H9 (cell line): Measurements from ENCODE around the gene PNRC1. TPM values are rescaled to one million over a fixed set of nuclear protein-coding genes. Genes with fewer than 3 reads are reported as not detected.

Experiments used
- DNase-seq: peaks from one replicate; pipeline ENCODE4 v3.0.0-alpha.2; 2017
- H2AFZ ChIP-seq: one replicate; pipeline ENCODE4 v1.6.1; 2013; ENCODE audit warnings: mild to moderate bottlenecking, low read length, control low read depth, moderate library complexity
- H2AK5ac ChIP-seq: 2 replicates; pipeline ENCODE4 v1.6.1; 2013; ENCODE audit warnings: low read length, control low read depth, mixed read lengths; ENCODE audit not compliant: insufficient read length
- H2BK120ac ChIP-seq: one replicate; pipeline ENCODE4 v1.6.1; 2013; ENCODE audit warnings: low read depth, mild to moderate bottlenecking, low read length, control low read depth, inconsistent platforms; ENCODE audit not compliant: poor library complexity, severe bottlenecking
- H2BK12ac ChIP-seq: 2 replicates; pipeline ENCODE4 v1.6.1; 2013; ENCODE audit warnings: low read length, control low read depth, mixed read lengths, low read depth; ENCODE audit not compliant: insufficient read length
- H2BK15ac ChIP-seq: 2 replicates; pipeline ENCODE4 v1.6.1; 2013; ENCODE audit warnings: low read depth, low read length, control low read depth
- H2BK20ac ChIP-seq: one replicate; pipeline ENCODE4 v1.6.1; 2013; ENCODE audit warnings: low read depth, mild to moderate bottlenecking, low read length, control low read depth, inconsistent platforms; ENCODE audit not compliant: poor library complexity, severe bottlenecking
- H2BK5ac ChIP-seq: 2 replicates; pipeline ENCODE4 v1.6.1; 2013; ENCODE audit warnings: low read length, control low read depth, mixed read lengths; ENCODE audit not compliant: insufficient read length
- H3K14ac ChIP-seq: 2 replicates; pipeline ENCODE4 v1.6.1; 2013; ENCODE audit warnings: low read length, control low read depth; ENCODE audit not compliant: insufficient read depth
- H3K18ac ChIP-seq: 2 replicates; pipeline ENCODE4 v1.6.1; 2013; ENCODE audit warnings: low read depth, mild to moderate bottlenecking, mixed read lengths, low read length, control low read depth; ENCODE audit not compliant: insufficient read length
- H3K23ac ChIP-seq: 2 replicates; pipeline ENCODE4 v1.6.1; 2013; ENCODE audit warnings: low read length, control low read depth, mixed read lengths, low read depth; ENCODE audit not compliant: insufficient read length
- H3K23me2 ChIP-seq: 2 replicates; pipeline ENCODE4 v1.6.1; 2013; ENCODE audit warnings: low read depth, mild to moderate bottlenecking, mixed read lengths, low read length, control low read depth; ENCODE audit not compliant: insufficient read length, poor library complexity, severe bottlenecking
- H3K27ac ChIP-seq: 2 replicates; pipeline ENCODE4 v1.5.1; 2013; ENCODE audit warnings: low read length, control low read depth, mixed read lengths, low read depth; ENCODE audit not compliant: insufficient read length
- H3K27me3 ChIP-seq: 2 replicates; pipeline ENCODE4 v1.6.1; 2013; ENCODE audit warnings: low read length, control low read depth, inconsistent platforms; ENCODE audit not compliant: insufficient read depth
- H3K4ac ChIP-seq: 2 replicates; pipeline ENCODE4 v1.6.1; 2013; ENCODE audit warnings: low read depth, mild to moderate bottlenecking, control low read depth, inconsistent platforms, low read length, moderate library complexity
- H3K4me1 ChIP-seq: 2 replicates; pipeline ENCODE4 v1.6.1; 2013; ENCODE audit warnings: low read length, control low read depth, inconsistent platforms; ENCODE audit not compliant: insufficient read depth
- H3K4me2 ChIP-seq: 2 replicates; pipeline ENCODE4 v1.6.1; 2013; ENCODE audit warnings: low read length, control low read depth, mixed read lengths; ENCODE audit not compliant: insufficient read length, insufficient read depth
- H3K56ac ChIP-seq: 2 replicates; pipeline ENCODE4 v1.6.1; 2013; ENCODE audit warnings: low read depth, mild to moderate bottlenecking, mixed read lengths, low read length, control low read depth; ENCODE audit not compliant: insufficient read length
- H3K79me1 ChIP-seq: 2 replicates; pipeline ENCODE4 v1.6.1; 2013; ENCODE audit warnings: low read depth, mild to moderate bottlenecking, moderate library complexity, low read length, control low read depth, inconsistent platforms; ENCODE audit not compliant: insufficient read depth, poor library complexity, severe bottlenecking
- H3K79me2 ChIP-seq: 2 replicates; pipeline ENCODE4 v1.6.1; 2013; ENCODE audit warnings: low read length, control low read depth, inconsistent platforms; ENCODE audit not compliant: insufficient read depth
- H3K9ac ChIP-seq: 2 replicates; pipeline ENCODE4 v1.6.1; 2013; ENCODE audit warnings: low read length, control low read depth, mixed read lengths; ENCODE audit not compliant: insufficient read length; ENCODE audit errors: extremely low read depth
- H3K9me3 ChIP-seq: one replicate; pipeline ENCODE4 v1.6.1; 2013; ENCODE audit warnings: low read depth, low read length, inconsistent platforms; ENCODE audit not compliant: control insufficient read depth
- H3T11ph ChIP-seq: one replicate; pipeline ENCODE4 v1.6.1; 2013; ENCODE audit warnings: mild to moderate bottlenecking, low read length, control low read depth, inconsistent platforms
- H4K20me1 ChIP-seq: one replicate; pipeline ENCODE4 v1.6.1; 2013; ENCODE audit not compliant: control insufficient read depth, insufficient read length, insufficient read depth
- H4K5ac ChIP-seq: 2 replicates; pipeline ENCODE4 v1.6.1; 2013; ENCODE audit warnings: low read depth, mild to moderate bottlenecking, mixed read lengths, low read length, control low read depth; ENCODE audit not compliant: insufficient read length
- H4K8ac ChIP-seq: replicated peaks from 2 replicates; pipeline ENCODE4 v1.6.1; 2013; ENCODE audit warnings: low read length, control low read depth, mixed read lengths, low read depth; ENCODE audit not compliant: insufficient read length
- H4K91ac ChIP-seq: 2 replicates; pipeline ENCODE4 v1.6.1; 2013; ENCODE audit warnings: low read depth, mild to moderate bottlenecking, moderate library complexity, mixed read lengths, low read length, control low read depth; ENCODE audit not compliant: insufficient read length
- H3K27ac Mint-ChIP-seq, 3 experiments: 2 replicates in 2 of 3; 3 replicates in 1 of 3; pipeline ENCODE4 v1.8.0; 2020 to 2021; ENCODE audit warnings: mixed read lengths in 3 of 3, mild to moderate bottlenecking in 1 of 3, moderate library complexity in 1 of 3
- H3K27me3 Mint-ChIP-seq: 2 replicates; pipeline ENCODE4 v1.8.0; 2021; ENCODE audit warnings: low read depth, mild to moderate bottlenecking, moderate library complexity, mixed read lengths
- H3K36me3 Mint-ChIP-seq, 3 experiments: 2 replicates in 2 of 3; 3 replicates in 1 of 3; pipeline ENCODE4 v1.8.0; 2020 to 2021; ENCODE audit warnings: low read depth in 3 of 3, mixed read lengths in 3 of 3; ENCODE audit not compliant: insufficient read depth in 1 of 3
- H3K4me1 Mint-ChIP-seq, 2 experiments: 2 replicates each; pipeline ENCODE4 v1.8.0; 2020; ENCODE audit warnings: mixed read lengths in 2 of 2
- H3K4me3 Mint-ChIP-seq, 2 experiments: 2 replicates in 1 of 2; 3 replicates in 1 of 2; pipeline ENCODE4 v1.8.0; 2020 to 2021; ENCODE audit warnings: mild to moderate bottlenecking in 2 of 2, mixed read lengths in 2 of 2, moderate library complexity in 1 of 2
- H3K9me3 Mint-ChIP-seq, 2 experiments: 2 replicates in 1 of 2; 3 replicates in 1 of 2; pipeline ENCODE4 v1.8.0; 2020; ENCODE audit warnings: mild to moderate bottlenecking in 2 of 2, mixed read lengths in 2 of 2, moderate library complexity in 1 of 2
- CTCF ChIP-seq: fragments of 200-600 bp; sonication (generic); conservative IDR thresholded peaks from 3 replicates; pipeline ENCODE4 v1.8.0; 2021; ENCODE audit warnings: antibody characterized with exemption, mild to moderate bottlenecking
- WGBS: extraction: QIAGEN DNeasy Blood & Tissue Kit; methylation state at CpG from one replicate; pipeline ENCODE4 v1.1.7; 2013; ENCODE audit warnings: missing lambda C conversion rate, low lambda C conversion rate, mixed read lengths; ENCODE audit not compliant: insufficient read length; ENCODE audit errors: extremely low coverage; 5-methylcytosine and 5-hydroxymethylcytosine counted together
- total RNA-seq: library from RNA; stranded (reverse); gene quantifications from 2 replicates; pipeline ENCODE4 v1.2.1, GENCODE V29; 2021

Gene PNRC1
- total RNA-seq, 1 experiment from 2014 or later: 57.4 TPM

- H3K9me3 Mint-ChIP-seq: no peaks in the 10 kb centered on the region
- Histone ChIP-seq H2BK120ac (no peak overlapping the region), H3K56ac (no peak overlapping the region), H2AK5ac (no peak overlapping the region), H3K4me2 (no peak overlapping the region), H2BK15ac (no peak overlapping the region), H3K4me1 (no peaks in the 10 kb centered on the region), H4K20me1 (no peaks in the 10 kb centered on the region), H3K23ac (no peak overlapping the region), H3T11ph (no peak overlapping the region), H3K27me3 (no peaks in the 10 kb centered on the region), H3K18ac (no peak overlapping the region), H2BK5ac (no peak overlapping the region), H3K14ac (no peak overlapping the region), H3K23me2 (no peaks in the 10 kb centered on the region), H2AFZ (no peak overlapping the region), H4K8ac (no peak overlapping the region), H3K9me3 (no peaks in the 10 kb centered on the region), H3K9ac (no peak overlapping the region), H2BK20ac (no peak overlapping the region), H4K5ac (no peak overlapping the region), H4K91ac (no peak overlapping the region), H3K79me2 (no peaks in the 10 kb centered on the region), H3K79me1 (no peaks in the 10 kb centered on the region), H2BK12ac (no peak overlapping the region), H3K27ac (no peak overlapping the region), H3K4ac (no peak overlapping the region)
- no peaks in the 10 kb centered on the region for H3K27me3 Mint-ChIP-seq
- H3K36me3 Mint-ChIP-seq: peaks cover 2 to 25% (median 23%) of the 10 kb centered on the region in 3 experiments; a peak in 6 of 7 replicates
- DNase-seq: no peak
- TF ChIP-seq CTCF: no peak
- H3K4me1 Mint-ChIP-seq: no peaks in the 10 kb centered on the region
- no CpG with 5 or more reads among the region's 2 CpGs for WGBS
- no peak overlapping the region for H3K4me3 Mint-ChIP-seq
- H3K27ac Mint-ChIP-seq: no peak overlapping the region; a peak in 1 of 7 replicates
Observed at GRCh38 chr6:89100114-89100513, 19.6 kb downstream of the PNRC1 start.
